Sigmoid colon (tissue), 7 donors: ENCODE data around the gene CCDC186. TPM values are rescaled to one million over a fixed set of nuclear protein-coding genes. Genes with fewer than 3 reads are reported as not detected.
A peak's percentile ranks its signal among the peaks of the same experiment; 100 is the strongest.

Source experiments
- DNase-seq: peaks from one replicate; pipeline ENCODE4 v3.0.0-alpha.2; 2019
- H3K27ac ChIP-seq, 4 donors: fragments of 200-600 bp; sonication (generic); one replicate each; pipeline ENCODE4 v1.5.1; 2016 to 2019; ENCODE audit warnings: mild to moderate bottlenecking in 1 of 4
- H3K27me3 ChIP-seq, 3 donors: fragments of 200-600 bp; sonication (generic); one replicate each; pipeline ENCODE4 v1.5.1; 2019; ENCODE audit warnings: mild to moderate bottlenecking in 1 of 3
- H3K36me3 ChIP-seq, 4 donors: fragments of 200-600 bp; sonication (generic); one replicate each; pipeline ENCODE4 v1.5.1; 2016 to 2019
- H3K4me1 ChIP-seq, 4 donors: fragments of 200-600 bp; sonication (generic); one replicate each; pipeline ENCODE4 v1.5.1; 2017 to 2019
- H3K4me3 ChIP-seq, 4 donors: fragments of 200-600 bp; sonication (generic); one replicate each; pipeline ENCODE4 v1.5.1; 2017 to 2019; ENCODE audit warnings: mild to moderate bottlenecking in 2 of 4, moderate library complexity in 1 of 4
- H3K9me3 ChIP-seq, 4 donors: fragments of 200-600 bp in 3 of 4; sonication (generic) in 3 of 4; one replicate each; pipeline versions ENCODE4 v1.5.1 to v1.6.1; 2013 to 2019
- CTCF ChIP-seq, 4 experiments: fragments of 450-650 bp in 3 of 4; fragments of 200-600 bp in 1 of 4; IDR thresholded peaks; one replicate each; pipeline ENCODE4 v1.5.1; 2016 to 2019; ENCODE audit warnings: antibody characterized with exemption in 4 of 4, mild to moderate bottlenecking in 3 of 4, moderate library complexity in 2 of 4
- EP300 ChIP-seq, 4 donors: sonication (generic); formaldehyde crosslinking; IDR thresholded peaks; one replicate each; pipeline ENCODE4 v1.6.1; 2017; ENCODE audit warnings: antibody characterized with exemption in 4 of 4
- POLR2A ChIP-seq, 2 donors: fragments of 450-650 bp; IDR thresholded peaks; one replicate each; pipeline ENCODE4 v1.6.1; 2016; ENCODE audit warnings: antibody characterized with exemption in 2 of 2, mild to moderate bottlenecking in 2 of 2, moderate library complexity in 2 of 2
- POLR2AphosphoS5 ChIP-seq, 4 donors: sonication (generic); formaldehyde crosslinking; IDR thresholded peaks; one replicate each; pipeline ENCODE4 v1.6.1; 2017; ENCODE audit warnings: antibody characterized with exemption in 4 of 4
- WGBS, 2 donors: extraction: QIAGEN DNeasy Blood & Tissue Kit; methylation state at CpG; one replicate each; pipeline ENCODE4 v1.1.7; 2013; 5-methylcytosine and 5-hydroxymethylcytosine counted together
- intact Hi-C: fragments of 100-400 bp; cut with DNase I; formaldehyde crosslinking; loops from one replicate; pipeline ENCODE4 v1.15.1; 2023
- polyA plus RNA-seq, 3 donors: library from polyadenylated mRNA; stranded (reverse); fragments of 200-250 nt; gene quantifications; one replicate each; pipeline ENCODE4 v1.2.3, GENCODE V29; 2013
- total RNA-seq, 4 donors: library from RNA; depleted of rRNA; stranded (reverse); fragments of >200 nt; gene quantifications; one replicate each; pipeline ENCODE4 v1.1.0, GENCODE V29; 2016
- donor health status: healthy with polysubstance abuse.
- donor health status: Bipolar disorder and iron deficiency.
- donor health status: healthy.

Gene CCDC186
- total and polyA plus RNA-seq, 7 donors, result 9.6 to 27.1 (median 17.6) TPM

- 18 to 57% methylated on average over 3 of the region's 3 CpGs for WGBS, 2 donors
- Histone ChIP-seq H3K27me3 (no peaks in the 10 kb centered on the region), H3K4me1 (peaks cover 0 to 29% (median 19%) of the 10 kb centered on the region in 4 donors), H3K27ac (no peak overlapping the region), H3K36me3 (no peaks in the 10 kb centered on the region), H3K9me3 (peaks cover 0 to 5% (median 2%) of the 10 kb centered on the region in 4 donors), H3K4me3 (no peak overlapping the region)
- intact Hi-C loops, result no loop called here
- TF ChIP-seq POLR2A (IDR thresholded peaks at IDR 0.05), result no peak
- TF ChIP-seq CTCF (IDR thresholded peaks at IDR 0.05), result no peak
- TF ChIP-seq POLR2AphosphoS5 (IDR thresholded peaks at IDR 0.05), result no peak
- no peak for TF ChIP-seq EP300 (IDR thresholded peaks at IDR 0.05)
- DNase-seq, result no peak
Observed at GRCh38 chr10:114166494-114166893, 7.5 kb downstream of the CCDC186 start.

GRCh38 chr10:114166043-114166442 lies 8.0 kb downstream of the CCDC186 start:
- Histone ChIP-seq H3K27me3 (no peaks in the 10 kb centered on the region), H3K9me3 (peaks cover 0 to 5% (median 2%) of the 10 kb centered on the region in 4 donors), H3K4me3 (no peak overlapping the region), H3K4me1 (peaks cover 0 to 28% (median 19%) of the 10 kb centered on the region in 4 donors), H3K27ac (no peak overlapping the region), H3K36me3 (no peaks in the 10 kb centered on the region)
- no peak for TF ChIP-seq POLR2A (IDR thresholded peaks at IDR 0.05)
- no peak for TF ChIP-seq CTCF (IDR thresholded peaks at IDR 0.05)
- no peak for TF ChIP-seq POLR2AphosphoS5 (IDR thresholded peaks at IDR 0.05)
- TF ChIP-seq EP300 (IDR thresholded peaks at IDR 0.05), result no peak
- intact Hi-C loops, result no loop called here
- DNase-seq, result no peak
- WGBS, 2 donors, result 48 to 74% methylated on average over 3 of the region's 3 CpGs

- Histone ChIP-seq H3K27ac (peak overlapping the region in 3 of 4 donors; percentile 4 to 39 (median 31)), H3K36me3 (no peaks in the 10 kb centered on the region), H3K4me1 (peaks cover 0 to 28% (median 19%) of the 10 kb centered on the region in 4 donors), H3K27me3 (no peaks in the 10 kb centered on the region), H3K4me3 (no peak overlapping the region), H3K9me3 (no peaks in the 10 kb centered on the region)
- DNase-seq, result no peak
- TF ChIP-seq POLR2A (IDR thresholded peaks at IDR 0.05) (no peak), CTCF (IDR thresholded peaks at IDR 0.05) (no peak), EP300 (IDR thresholded peaks at IDR 0.05) (no peak), POLR2AphosphoS5 (IDR thresholded peaks at IDR 0.05) (no peak)
- intact Hi-C loops, result no loop called here
- 77 to 83% methylated on average over 2 of the region's 2 CpGs for WGBS, 2 donors
Observed at GRCh38 chr10:114163062-114163461, 10.9 kb downstream of the CCDC186 start.

GRCh38 chr10:114157912-114158311 lies 16.1 kb downstream of the CCDC186 start:
- peaks cover 0 to 32% (median 4%) of the 10 kb centered on the region in 4 donors for H3K36me3 ChIP-seq

More at GRCh38 chr10:114157912-114158311, 16.1 kb downstream of the CCDC186 start:
- Histone ChIP-seq H3K9me3 (no peaks in the 10 kb centered on the region), H3K27me3 (no peaks in the 10 kb centered on the region), H3K27ac (no peak overlapping the region), H3K4me1 (peaks cover 0 to 4% (median 2%) of the 10 kb centered on the region in 4 donors), H3K4me3 (no peak overlapping the region)
- TF ChIP-seq CTCF (IDR thresholded peaks at IDR 0.05) (no peak), POLR2A (IDR thresholded peaks at IDR 0.05) (no peak), EP300 (IDR thresholded peaks at IDR 0.05) (no peak), POLR2AphosphoS5 (IDR thresholded peaks at IDR 0.05) (no peak)
- intact Hi-C loops, result no loop called here
- WGBS, 2 donors, result 95% methylated on average over 2 of the region's 2 CpGs
- DNase-seq, result no peak
